ENCODE measurements around the gene TAS2R40.

Gene TAS2R40

DNA sequence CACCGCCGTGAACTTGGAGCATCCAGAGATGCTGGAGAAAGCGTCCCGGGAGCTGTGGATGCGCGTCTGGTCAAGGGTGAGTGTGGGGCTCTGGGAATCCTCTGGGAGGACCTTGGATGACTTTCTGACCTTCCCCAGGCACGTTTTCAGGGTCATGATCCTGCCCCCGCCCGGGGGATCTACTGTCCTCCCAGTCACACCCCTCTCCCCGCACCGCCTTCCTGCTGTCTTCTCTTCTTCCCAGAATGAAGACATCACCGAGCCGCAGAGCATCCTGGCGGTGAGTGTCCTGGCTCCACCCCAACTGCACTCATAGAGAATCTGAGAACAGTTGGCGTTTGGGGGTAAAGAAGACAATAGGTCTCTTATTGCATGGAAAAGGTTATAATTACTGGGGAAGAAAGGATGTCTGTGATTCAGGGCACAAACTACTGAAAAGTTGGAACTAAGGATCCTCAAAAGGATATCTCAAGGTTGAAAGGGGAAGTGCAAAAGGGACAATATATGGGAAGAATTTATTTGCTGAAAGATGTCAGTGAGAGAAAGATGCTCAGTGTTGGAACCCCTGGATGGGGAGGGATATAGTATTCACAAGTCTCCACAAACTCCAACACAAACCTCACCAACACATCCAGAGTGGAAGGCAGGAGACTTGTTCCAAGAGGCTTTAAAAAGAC lies 43.3 kb downstream of the TAS2R40 start:
- ATAC-seq, result no peak
- TF ChIP-seq ZFP3 (CRISPR knock-in tag; IDR thresholded peaks at IDR 0.05) (no peak), SNAI2 (CRISPR knock-in tag; IDR thresholded peaks at IDR 0.05) (no peak), ZNF70 (CRISPR knock-in tag; IDR thresholded peaks at IDR 0.05) (no peak), ZNF565 (CRISPR knock-in tag; conservative IDR thresholded peaks at IDR 0.05; ENCODE audit: low read depth) (no peak), ARNTL (CRISPR knock-in tag; IDR thresholded peaks at IDR 0.05; ENCODE audit: borderline replicate concordance, low read depth) (no peak), ZFP30 (CRISPR knock-in tag; IDR thresholded peaks at IDR 0.05) (no peak), BACH2 (CRISPR knock-in tag; IDR thresholded peaks at IDR 0.05; ENCODE audit: borderline replicate concordance) (no peak), ZNF8 (CRISPR knock-in tag; IDR thresholded peaks at IDR 0.05) (no peak), ESRRG (CRISPR knock-in tag; IDR thresholded peaks at IDR 0.05) (no peak), GLIS3 (CRISPR knock-in tag; IDR thresholded peaks at IDR 0.05) (no peak)
- TF ChIP-seq, protein P1, sequence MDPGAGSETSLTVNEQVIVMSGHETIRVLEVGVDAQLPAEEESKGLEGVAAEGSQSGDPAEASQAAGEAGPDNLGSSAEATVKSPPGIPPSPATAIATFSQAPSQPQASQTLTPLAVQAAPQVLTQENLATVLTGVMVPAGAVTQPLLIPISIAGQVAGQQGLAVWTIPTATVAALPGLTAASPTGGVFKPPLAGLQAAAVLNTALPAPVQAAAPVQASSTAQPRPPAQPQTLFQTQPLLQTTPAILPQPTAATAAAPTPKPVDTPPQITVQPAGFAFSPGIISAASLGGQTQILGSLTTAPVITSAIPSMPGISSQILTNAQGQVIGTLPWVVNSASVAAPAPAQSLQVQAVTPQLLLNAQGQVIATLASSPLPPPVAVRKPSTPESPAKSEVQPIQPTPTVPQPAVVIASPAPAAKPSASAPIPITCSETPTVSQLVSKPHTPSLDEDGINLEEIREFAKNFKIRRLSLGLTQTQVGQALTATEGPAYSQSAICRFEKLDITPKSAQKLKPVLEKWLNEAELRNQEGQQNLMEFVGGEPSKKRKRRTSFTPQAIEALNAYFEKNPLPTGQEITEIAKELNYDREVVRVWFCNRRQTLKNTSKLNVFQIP (CRISPR knock-in tag; IDR thresholded peaks at IDR 0.05; ENCODE audit: borderline replicate concordance, low read depth), result no peak
- TF ChIP-seq, protein P2, sequence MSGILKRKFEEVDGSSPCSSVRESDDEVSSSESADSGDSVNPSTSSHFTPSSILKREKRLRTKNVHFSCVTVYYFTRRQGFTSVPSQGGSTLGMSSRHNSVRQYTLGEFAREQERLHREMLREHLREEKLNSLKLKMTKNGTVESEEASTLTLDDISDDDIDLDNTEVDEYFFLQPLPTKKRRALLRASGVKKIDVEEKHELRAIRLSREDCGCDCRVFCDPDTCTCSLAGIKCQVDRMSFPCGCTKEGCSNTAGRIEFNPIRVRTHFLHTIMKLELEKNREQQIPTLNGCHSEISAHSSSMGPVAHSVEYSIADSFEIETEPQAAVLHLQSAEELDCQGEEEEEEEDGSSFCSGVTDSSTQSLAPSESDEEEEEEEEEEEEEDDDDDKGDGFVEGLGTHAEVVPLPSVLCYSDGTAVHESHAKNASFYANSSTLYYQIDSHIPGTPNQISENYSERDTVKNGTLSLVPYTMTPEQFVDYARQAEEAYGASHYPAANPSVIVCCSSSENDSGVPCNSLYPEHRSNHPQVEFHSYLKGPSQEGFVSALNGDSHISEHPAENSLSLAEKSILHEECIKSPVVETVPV (CRISPR knock-in tag; IDR thresholded peaks at IDR 0.05), result no peak
- TF ChIP-seq, protein P3, sequence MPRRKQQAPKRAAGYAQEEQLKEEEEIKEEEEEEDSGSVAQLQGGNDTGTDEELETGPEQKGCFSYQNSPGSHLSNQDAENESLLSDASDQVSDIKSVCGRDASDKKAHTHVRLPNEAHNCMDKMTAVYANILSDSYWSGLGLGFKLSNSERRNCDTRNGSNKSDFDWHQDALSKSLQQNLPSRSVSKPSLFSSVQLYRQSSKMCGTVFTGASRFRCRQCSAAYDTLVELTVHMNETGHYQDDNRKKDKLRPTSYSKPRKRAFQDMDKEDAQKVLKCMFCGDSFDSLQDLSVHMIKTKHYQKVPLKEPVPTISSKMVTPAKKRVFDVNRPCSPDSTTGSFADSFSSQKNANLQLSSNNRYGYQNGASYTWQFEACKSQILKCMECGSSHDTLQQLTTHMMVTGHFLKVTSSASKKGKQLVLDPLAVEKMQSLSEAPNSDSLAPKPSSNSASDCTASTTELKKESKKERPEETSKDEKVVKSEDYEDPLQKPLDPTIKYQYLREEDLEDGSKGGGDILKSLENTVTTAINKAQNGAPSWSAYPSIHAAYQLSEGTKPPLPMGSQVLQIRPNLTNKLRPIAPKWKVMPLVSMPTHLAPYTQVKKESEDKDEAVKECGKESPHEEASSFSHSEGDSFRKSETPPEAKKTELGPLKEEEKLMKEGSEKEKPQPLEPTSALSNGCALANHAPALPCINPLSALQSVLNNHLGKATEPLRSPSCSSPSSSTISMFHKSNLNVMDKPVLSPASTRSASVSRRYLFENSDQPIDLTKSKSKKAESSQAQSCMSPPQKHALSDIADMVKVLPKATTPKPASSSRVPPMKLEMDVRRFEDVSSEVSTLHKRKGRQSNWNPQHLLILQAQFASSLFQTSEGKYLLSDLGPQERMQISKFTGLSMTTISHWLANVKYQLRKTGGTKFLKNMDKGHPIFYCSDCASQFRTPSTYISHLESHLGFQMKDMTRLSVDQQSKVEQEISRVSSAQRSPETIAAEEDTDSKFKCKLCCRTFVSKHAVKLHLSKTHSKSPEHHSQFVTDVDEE (CRISPR knock-in tag; IDR thresholded peaks at IDR 0.05), result no peak

DNA sequence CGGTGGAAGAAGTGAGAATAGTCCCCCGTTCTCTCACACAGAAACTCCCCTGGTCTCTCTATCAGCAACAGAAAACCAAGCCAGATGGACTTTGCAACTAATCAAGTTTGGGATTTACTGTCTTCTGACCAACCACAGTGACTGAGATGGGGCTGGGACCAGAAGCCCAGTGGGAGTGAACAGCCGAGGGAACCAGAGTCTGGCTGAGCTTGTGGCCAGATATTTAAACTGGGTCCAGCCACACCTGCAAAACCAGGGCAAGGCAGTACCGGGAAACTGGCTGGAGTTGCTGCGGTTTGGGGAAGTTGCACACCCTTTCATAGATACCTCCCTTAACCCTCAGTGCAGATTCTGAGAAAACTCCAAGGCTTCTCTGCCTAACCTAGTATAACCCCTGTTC lies 47.4 kb downstream of the TAS2R40 start:
- ATAC-seq, result no peak
- TF ChIP-seq PPARA (CRISPR knock-in tag; IDR thresholded peaks at IDR 0.05; ENCODE audit: borderline replicate concordance), result no peak
- no peak for TF ChIP-seq GLIS3 (CRISPR knock-in tag; IDR thresholded peaks at IDR 0.05)
- TF ChIP-seq, protein P1 (CRISPR knock-in tag; IDR thresholded peaks at IDR 0.05; ENCODE audit: borderline replicate concordance, low read depth), result no peak
- TF ChIP-seq, protein P3 (CRISPR knock-in tag; IDR thresholded peaks at IDR 0.05), result no peak
- no peak for TF ChIP-seq OSR1 (CRISPR knock-in tag; IDR thresholded peaks at IDR 0.05)
- no peak for TF ChIP-seq RARB (CRISPR knock-in tag; IDR thresholded peaks at IDR 0.05)
- TF ChIP-seq, protein P4, sequence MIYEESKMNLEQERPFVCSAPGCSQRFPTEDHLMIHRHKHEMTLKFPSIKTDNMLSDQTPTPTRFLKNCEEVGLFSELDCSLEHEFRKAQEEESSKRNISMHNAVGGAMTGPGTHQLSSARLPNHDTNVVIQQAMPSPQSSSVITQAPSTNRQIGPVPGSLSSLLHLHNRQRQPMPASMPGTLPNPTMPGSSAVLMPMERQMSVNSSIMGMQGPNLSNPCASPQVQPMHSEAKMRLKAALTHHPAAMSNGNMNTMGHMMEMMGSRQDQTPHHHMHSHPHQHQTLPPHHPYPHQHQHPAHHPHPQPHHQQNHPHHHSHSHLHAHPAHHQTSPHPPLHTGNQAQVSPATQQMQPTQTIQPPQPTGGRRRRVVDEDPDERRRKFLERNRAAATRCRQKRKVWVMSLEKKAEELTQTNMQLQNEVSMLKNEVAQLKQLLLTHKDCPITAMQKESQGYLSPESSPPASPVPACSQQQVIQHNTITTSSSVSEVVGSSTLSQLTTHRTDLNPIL (CRISPR knock-in tag; IDR thresholded peaks at IDR 0.05; ENCODE audit: low read depth), result no peak
- no peak for TF ChIP-seq ZC3H10 (CRISPR knock-in tag; IDR thresholded peaks at IDR 0.05)
- TF ChIP-seq TCF4 (CRISPR knock-in tag; IDR thresholded peaks at IDR 0.05; ENCODE audit: borderline replicate concordance), result no peak
- TF ChIP-seq ZFP30 (CRISPR knock-in tag; IDR thresholded peaks at IDR 0.05), result no peak
- TF ChIP-seq, protein P2 (CRISPR knock-in tag; IDR thresholded peaks at IDR 0.05), result no peak
